NCI-H1694 (cell line): ENCODE data around the gene YAP1.

Source experiments
- DNase-seq: peaks from one replicate; lab custom pipeline; 2025; lab: John Stamatoyannopoulos, UW

Gene YAP1

GRCh38 chr11:102163368-102163767 is 53.1 kb downstream of the YAP1 start:
- no peak for DNase-seq

- no peak for DNase-seq
Observed at GRCh38 chr11:102166175-102167064, 56.2 kb downstream of the YAP1 start.

DNA sequence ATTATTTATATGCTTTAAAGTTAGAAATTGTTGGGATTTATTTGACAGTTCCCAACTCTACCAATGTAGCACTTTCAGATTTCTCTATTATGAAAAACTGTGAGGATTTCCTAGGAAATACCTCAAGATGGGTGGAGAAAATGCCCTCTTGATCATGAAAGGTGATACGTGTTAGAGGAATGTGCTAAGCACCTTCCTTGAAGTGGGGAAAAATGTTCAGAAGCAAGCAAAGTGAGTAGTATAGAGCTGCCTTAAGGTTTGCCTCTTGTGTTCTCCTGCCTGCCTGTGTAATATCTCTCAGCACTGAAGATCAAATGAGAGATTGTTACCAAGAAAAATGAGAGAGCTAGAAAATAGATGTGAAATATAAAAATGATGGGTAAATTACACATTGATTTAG is 58.2 kb downstream of the YAP1 start:
- no peak for DNase-seq

- no peak for DNase-seq
Observed at GRCh38 chr11:102171101-102171500, 60.9 kb downstream of the YAP1 start.

GRCh38 chr11:102172127-102172848 is 62.0 kb downstream of the YAP1 start:
- DNase-seq: no peak

GRCh38 chr11:102177126-102177525 is 66.9 kb downstream of the YAP1 start:
- DNase-seq: no peak

GRCh38 chr11:102177974-102178631 is 67.9 kb downstream of the YAP1 start:
- DNase-seq: no peak

- DNase-seq: no peak
Observed at GRCh38 chr11:102179371-102179770, 69.1 kb downstream of the YAP1 start.

- DNase-seq: no peak
Observed at GRCh38 chr11:102184269-102184987, 74.2 kb downstream of the YAP1 start.

DNA sequence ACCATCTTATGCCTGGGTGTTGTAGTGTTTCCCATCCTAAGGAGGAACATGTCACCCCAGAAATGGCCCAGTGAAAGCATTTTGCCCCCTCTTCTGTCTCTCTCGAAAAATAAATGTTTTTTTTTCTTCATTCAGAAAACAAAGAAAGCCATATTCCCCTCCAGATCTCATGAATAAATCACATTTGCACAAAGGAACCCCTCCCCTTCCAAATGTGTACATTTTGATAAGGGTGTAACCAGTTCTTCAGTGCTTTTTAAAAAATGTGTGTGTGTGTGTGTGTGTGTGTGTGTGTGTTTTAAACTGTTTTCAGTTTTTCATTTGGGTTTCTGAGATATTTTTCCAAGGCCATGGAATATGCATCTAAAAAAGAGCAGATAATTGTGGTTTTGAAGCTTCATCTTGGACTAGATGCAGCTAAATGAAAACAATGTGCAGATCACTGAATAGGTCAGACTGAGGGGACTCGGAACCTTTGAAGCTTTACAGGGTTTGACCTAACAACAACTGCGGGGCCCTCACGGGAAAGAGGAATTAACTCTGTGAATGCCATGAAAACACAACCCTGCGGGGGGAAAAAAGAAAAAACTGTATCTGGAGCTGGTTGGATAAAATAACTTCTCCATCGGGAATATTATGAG is 76.4 kb downstream of the YAP1 start:
- DNase-seq: no peak

DNA sequence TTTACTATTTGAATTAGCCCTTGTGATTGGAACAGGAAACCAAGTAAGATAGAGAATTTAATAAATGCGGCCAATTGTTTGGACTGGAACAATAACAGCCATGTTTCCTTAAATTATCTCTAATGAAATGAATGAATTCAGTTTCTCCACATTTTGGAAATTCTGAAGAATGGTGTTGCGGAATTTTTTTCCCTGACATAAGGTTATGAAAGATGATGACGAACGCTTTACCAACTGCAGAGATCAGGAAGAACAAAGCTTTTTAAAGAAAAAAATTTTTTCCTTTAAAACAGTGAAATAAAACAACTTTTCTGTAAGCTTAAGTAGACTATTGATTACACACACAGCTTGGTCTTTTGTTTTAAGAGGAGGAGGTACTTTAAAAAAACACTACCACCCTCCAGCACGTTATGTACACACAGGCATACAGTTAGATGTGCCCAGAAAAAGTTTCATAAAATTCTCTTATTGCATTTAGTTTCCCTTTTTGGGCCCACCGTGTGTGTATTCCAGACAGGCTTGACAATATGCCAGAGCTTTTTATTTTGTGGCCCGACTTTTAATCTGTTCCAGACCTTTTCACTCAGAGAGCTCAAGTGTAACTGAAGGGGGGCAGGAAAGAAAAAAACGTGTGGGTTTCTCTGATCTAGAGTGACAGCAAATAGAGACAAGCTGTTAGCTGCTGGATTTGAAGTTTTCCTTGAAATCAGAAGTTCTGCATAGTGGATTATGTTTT is 77.3 kb downstream of the YAP1 start:
- no peak for DNase-seq

DNA sequence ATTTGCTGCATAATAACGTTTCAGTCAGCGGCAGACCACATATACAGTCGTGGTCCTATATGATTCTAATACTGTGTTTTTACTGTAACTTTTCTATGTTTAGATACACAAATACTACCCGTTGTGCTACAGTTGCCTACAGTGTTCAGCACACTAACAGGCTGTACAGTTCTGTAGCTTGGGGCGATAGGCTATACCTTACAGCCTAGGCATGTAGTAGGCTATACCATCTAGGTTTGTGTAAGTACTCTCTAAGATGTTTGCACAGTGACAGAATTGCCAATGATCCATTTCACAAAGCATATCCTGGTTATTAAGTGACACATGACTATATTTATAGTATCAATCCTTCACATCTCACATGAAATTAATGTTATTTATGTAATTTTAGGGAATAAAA is 78.2 kb downstream of the YAP1 start:
- DNase-seq: no peak

- DNase-seq: no peak
Observed at GRCh38 chr11:102191832-102192231, 81.6 kb downstream of the YAP1 start.

DNA sequence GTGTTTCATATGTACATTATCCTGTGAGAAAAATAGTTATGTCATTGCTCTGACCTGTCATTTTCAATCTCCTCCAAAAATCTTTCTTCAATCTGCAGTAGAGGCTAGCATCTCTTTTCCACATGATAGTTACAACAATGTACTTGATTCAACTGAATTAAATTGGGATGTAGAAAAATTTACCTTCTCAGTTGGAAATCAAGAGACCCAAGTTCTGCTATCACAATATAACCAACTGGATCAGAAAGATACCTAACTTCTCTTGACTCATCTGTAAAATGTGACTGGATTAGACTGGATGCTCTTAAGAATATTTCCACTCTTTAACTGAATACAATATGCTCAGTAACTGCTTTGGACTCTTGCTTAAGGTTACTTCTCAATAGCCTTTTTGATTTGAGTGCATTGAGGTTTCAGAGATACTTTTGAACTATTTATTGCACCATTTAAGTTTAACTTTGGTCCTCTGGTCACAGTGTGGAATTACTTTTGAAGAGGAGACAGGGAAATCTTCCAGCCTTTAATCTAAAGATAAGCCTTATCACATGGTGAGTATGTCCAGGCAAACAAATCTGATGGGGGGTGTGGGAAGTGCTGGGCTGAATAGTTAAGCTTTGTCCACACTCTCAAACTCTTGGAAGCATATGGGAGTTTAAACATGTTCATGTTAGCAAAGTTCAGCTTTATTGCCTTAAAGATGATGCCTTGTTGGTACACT is 82.3 kb downstream of the YAP1 start:
- no peak for DNase-seq

DNA sequence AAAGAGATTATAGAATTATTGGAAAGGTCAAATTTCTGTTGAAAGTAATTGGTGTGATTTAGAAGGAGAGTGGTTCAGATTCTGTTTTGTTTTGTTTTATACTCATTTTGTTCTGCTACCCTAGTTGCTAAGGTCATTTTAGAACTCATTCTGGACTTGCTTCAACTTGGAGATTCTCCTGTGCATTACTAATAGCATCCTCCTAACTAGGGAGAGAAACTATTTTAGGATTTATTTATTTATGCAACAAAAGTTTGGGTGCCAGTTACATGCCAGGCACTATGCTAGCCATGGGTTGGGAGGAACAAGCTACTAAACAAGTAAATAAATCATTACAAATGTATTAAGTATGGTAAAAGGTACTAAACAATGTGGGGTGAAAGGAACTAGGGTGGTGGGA is 84.0 kb downstream of the YAP1 start:
- DNase-seq: no peak

- DNase-seq: no peak
Observed at GRCh38 chr11:102194990-102195389, 84.7 kb downstream of the YAP1 start.

DNA sequence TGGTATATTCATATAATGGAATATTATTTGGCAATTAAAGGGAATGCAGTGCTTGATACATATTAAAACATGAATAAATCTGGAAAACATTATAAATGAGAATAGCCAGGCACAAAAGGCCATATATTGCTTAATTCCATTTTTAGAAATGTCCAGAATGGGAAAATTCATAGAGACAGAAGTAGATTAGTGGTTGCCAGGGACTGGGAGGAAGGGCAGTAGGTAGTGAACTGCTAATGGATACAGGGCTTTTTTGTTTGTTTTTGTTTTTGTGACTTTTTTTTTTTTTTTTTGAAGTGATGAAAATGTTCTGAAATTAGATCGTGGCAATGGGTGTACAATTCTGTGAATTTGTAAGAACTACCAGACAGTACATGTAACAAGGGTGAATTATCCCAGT is 86.1 kb downstream of the YAP1 start:
- no peak for DNase-seq

DNA sequence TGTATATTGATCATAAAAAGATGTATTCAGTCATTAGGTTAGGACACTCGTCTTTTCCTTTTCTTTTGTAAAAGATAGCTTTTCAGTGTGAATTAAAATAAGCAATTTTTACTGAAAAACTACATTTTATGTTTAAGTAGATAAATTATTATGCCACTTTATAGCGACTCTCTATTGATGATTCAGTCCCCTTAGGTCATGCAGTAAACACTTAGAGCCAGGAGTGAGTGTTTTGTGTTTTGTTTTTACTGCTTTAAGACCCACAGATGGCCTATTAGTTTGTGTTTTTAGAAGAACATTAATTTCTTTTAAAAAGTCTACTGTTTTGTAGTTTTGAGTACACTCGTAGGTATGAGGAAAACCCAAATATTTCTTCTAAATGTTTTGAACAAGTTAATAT is 86.6 kb downstream of the YAP1 start:
- DNase-seq: no peak

GRCh38 chr11:102197670-102198139 is 87.5 kb downstream of the YAP1 start:
- DNase-seq: no peak

DNA sequence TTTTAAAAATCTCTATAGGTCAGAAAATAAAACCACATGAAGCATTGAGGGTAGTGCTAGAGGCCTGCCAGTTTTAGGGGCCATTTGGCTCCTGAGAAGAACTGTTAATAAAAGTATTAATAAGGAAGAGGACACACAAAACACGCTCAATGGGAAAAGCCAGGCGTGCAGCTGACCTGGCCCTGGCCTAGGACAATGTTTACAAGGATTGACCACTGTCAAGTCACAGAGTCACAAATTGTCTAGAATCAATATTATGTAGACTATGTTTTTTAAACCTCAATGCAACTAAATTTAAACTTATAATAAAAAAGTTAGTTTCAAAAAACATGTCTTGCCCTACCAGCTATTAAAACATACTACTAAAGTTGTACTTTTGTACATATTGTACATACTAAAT is 89.4 kb downstream of the YAP1 start:
- DNase-seq: no peak
